NCI-H748 (cell line): ENCODE data around the gene TAF13.
A peak's percentile ranks its signal among the peaks of the same experiment; 100 is the strongest.
"Not testable (repeated sequence)": the region's sequence is repeated elsewhere in the genome, so short reads cannot be mapped to it uniquely, and the experiment has no call there.

Experiments
- DNase-seq: peaks from one replicate; lab custom pipeline; 2025; ENCODE audit not compliant: unreplicated experiment; lab: John Stamatoyannopoulos, UW

TAF13 gene

DNA sequence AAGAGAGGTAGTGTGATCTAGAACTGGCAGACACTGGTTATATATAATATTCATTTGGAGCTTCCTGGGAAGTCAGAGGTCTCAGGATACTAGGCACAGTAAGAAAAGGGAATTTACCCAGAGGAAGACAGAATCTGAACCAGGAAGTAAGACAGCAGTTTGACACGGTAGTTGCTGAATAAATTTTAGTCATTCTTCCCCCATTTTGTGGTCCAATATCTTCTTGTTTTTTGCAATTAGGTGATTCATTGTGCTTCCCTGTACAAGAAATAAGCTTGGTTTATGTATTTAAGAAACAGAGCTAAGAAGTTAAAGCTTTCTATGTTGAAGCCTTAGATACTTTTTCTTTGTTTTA, 16.0 kb upstream of the TAF13 start:
- no peak for DNase-seq

DNA sequence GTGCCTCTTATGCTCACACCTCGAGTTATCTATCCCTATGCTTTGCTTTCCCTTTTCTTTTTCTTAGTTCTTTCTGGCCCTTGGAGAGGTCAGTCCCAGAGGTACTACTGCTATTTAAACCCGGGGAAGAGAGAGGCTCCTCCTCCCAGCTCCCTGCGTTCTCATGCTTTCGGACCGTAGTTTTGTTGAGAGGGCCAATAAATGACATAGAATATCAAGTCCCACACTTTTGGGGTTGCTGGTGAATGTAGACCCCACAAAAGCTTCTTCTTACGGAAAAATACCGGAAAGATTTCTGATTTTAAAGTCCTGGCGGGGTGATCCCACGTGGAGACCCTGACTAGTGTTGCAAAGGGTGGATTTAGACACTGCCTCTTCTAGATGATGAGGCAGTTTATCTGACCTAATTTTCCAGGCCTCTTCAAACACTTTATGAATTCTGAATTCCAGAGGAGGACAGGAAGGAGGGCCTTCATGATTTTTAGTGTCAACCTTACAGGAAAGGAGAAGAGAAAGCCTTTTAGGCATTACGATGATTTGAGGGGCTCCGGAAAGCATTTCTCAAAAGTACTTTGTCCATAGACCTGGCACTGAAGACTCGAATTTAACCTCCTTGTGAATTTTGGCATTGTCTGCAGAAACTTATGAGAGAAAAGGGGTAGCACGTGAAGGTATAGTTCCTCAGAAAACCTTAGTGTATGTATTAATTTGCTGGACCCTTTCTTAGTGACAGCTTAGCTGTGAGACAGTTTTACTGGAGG, 15.5 kb upstream of the TAF13 start:
- DNase-seq, result peak; percentile 52

DNA sequence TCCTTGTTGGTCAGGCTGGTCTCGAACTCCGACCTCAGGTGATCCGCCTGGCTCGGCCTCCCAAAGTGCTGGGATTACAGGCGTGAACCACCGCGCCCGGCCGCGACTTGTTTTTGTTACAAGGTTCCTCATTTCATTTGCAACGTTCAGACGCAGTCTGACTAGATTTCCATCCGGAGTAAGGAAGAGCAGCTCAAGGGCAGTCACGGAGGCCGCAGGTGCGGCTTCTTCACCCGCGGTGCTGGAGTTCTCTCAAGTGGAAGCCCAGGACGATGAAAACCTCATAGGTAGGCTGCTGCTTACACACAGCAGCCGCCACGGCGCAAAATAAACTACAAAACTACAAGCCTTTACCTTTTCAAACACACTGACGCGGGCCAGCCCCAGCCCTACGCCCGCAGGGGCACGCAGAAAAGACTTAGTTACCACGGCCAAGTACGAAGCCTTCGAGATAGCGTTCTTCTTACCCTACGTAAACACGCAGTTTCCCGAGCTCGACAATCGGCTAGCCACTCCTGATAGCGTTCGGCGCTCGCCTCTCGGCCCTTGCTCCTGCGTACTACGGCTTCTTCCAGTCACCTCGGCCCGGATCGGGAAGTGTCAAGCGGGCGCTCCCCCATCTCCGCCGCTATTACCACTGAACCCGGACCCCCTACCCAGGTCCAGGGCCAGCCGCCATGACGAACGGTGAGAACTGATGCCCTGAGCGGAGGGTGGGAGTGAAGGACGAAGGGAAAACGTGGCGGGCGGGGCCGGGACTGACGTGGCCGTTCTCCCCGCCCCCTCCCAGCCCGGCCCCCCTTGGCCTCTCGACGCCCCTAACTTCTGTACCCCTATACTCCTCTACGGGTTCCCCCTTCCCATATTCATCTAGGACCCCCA, 14.6 kb upstream of the TAF13 start, which contains the start of gene TMEM167B:
TMEM167B (plus strand) TSS at position 569 of the 882 bp plus-strand sequence; CDS start at position 678, 109 bp downstream.
- peak; percentile 94 for DNase-seq

DNA sequence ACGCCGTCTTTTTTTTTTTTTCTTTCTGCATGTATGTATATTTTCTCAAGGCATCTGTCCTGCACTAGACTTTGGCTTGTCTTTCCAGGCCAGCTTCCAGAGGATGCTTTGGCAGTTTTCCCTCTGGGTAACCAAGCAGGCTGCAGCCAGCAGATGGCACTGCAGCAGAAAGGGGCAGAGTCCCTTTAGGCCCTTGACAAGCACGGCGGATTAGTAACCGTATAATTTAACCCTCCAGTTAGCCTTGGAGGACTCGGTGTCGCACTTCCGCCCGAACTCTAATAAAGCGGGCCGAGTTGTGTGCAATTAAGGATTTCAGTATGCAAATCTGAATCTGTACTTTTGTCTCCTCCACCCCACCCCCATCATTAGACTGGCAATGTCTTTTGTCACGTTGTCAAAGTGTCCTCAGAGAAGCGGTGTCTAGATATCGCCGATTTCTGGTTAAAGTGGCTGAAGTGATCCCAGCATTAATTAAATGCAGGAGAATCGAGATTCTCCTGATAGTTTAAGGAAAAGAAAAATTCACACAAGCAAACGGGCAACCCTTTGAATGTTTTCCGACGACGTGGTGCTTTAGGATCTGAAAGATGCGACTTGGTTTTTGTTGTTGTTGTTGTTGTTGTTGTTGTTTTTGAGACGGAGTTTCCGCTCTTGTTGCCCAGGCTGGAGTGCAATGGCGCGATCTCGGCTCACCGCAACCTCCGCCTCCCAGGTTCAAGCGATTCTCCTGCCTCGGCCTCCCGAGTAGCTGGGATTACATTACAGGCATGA, 13.6 kb upstream of the TAF13 start:
- DNase-seq, result peak; percentile 94

DNA sequence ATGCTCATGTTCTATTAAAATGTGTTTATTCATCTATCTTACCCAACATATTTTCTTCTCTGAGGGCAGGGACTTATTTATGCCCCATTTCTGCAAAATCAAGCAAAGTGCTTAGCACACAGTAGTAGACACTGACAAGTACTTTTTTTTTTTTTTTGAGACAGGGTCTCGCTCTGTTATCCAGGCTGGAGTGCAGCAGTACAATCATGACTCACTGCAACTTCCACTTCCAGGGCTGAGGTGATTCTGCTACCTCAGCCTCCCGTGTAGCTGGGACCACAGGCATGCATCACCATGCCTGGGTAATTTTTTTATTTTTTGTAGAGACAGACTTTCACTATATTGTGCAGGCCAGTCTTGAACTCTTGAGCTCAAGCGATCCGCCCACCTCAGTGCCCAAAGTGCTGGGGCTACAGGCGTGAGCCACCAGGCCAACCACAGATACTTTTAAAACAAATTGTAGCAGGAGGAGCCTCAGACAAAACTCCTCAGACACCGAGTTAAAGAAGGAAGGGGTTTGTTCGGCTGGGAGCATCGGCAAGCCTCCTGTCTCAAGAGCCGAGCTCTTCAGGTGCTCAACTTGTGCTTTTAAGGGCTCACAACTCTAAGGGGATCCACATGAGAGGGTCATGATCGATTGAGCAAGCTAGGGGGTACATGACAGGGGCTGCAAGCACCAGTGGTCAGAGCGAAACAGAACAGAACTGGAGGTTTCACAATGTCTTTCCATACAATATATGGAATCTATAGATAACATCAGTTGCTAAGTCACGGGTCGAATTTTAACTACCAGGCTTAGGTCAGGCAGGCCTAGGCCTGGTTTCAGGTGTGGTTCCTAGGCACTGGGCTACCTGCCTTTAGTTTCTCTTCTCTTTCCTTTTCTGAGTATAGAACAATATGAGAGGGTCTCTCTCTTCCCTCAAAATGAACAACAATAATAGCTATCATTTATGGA, 9.0 kb upstream of the TAF13 start:
- DNase-seq, result no peak

DNA sequence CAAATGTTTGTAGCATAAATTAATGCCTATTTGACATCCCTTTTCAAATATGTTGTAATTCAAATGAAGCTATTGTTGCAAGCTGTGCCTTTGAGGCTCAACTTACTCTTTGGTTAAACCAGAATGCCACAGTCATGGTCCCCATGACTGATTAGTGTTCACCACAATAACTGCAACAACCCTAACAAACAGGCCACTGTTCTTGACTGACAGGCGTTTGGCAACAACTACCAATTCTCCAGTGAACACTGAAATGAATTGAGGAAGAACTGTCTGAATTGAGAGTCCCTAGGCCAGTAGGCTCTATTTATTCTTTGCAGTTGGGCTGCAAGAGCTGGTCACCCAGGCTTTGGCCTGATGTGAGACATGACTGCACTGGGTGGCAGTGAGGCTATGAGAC, 8.1 kb upstream of the TAF13 start:
- no peak for DNase-seq

DNA sequence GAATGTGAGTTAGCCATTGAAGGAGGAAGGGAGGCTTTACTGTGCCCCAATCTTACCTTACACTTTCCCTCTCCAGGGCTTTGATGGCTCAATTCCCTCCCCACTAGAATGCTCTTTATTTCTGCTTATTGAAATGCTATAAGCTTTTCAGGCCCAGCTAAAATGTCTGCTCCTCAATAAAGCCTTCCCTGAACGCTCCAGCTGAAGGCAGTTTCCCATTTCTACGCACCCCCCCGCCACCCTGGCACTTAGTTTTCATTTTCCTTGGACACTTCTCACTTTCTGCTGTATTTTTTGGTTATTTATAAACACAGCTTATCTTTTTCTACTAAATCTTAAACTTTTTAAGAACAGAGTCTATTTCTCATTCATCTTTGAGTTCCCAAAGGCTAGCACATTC, 7.7 kb upstream of the TAF13 start:
- no peak for DNase-seq

DNA sequence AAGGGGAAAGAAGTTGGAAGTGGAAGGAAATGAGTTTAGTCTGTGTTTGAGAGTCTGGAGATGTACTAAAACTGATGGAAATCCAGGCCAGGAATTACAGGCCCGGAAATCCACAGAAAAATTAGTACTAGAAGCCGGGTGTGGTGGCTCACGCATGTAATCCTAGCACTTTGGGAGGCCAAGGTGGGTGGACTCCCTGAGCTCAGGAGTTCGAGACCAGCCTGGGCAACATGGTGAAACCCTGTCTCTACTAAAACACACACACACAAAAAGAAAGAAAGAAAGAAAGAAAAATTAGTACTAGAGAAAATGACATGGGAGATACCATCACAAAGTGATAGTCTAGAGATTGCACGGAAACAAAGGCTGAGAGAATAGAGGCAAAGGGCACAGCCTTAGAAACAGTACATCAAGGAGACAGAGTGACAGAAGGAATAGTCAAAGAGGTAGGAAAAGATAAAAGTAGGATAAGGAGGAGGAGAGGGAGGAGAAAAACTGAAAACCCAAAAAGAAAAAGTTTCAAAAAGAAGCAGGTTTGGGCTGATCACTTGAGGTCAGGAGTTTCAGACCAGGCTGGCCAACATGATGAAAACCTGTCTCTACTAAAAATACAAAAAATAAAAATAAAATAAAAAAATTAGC, 4.8 kb upstream of the TAF13 start:
- DNase-seq, result no peak

DNA sequence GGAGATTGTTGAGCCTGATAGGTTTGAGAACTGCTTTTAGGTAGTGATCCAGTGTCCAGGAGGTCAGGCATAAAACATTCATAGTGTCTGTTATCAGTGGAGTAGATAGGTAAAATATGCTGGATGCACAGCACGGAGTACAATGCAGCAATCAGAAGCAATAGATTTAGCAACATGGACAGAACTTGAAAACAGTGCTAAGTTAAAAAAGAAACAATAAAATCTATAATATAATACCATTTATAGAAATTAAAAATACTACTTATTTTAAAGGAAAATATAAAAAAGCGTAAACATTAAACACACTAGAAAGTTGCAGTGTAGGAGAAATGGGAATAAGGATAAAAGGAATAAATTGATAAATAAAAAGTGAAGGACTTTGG, 3.4 kb upstream of the TAF13 start:
- DNase-seq, result no peak

DNA sequence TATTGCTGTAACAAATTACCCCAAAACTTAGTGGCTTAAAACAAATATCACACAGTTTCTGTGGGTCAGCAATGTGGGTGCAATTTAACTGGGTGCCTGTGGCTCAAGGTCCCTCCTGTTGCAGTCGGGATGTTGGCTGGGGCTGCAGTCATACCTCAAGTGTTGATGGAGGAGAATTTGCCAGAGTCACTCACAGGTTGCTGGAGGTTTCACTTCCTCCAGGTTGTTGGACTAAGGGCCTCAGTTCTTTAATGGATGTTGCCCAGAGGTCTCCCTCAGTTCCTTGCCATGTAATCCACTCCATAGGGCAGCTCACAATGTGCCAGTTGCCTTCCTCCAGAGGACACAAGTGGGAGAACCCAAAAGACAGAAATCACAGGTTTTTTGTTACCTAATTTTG, 2.5 kb upstream of the TAF13 start:
- DNase-seq, result no peak

DNA sequence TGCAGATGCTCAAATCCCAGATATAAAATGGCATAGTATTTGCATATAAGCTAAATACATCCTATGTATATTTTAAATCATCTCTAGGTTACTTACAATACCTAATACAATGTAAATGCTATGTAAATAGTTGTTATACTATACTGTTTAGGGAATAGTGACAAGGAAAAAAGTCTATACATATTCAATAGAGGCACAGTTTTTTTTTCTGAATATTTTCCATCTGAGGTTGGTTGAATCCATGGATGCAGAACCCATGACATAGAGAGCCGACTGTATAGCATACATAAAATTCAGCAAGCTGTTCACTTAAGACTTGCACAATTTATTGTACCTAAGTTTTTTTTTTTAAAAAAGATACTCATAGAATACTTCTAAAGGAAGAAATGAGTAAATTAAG, 6.5 kb downstream of the TAF13 start:
- no peak for DNase-seq

DNA sequence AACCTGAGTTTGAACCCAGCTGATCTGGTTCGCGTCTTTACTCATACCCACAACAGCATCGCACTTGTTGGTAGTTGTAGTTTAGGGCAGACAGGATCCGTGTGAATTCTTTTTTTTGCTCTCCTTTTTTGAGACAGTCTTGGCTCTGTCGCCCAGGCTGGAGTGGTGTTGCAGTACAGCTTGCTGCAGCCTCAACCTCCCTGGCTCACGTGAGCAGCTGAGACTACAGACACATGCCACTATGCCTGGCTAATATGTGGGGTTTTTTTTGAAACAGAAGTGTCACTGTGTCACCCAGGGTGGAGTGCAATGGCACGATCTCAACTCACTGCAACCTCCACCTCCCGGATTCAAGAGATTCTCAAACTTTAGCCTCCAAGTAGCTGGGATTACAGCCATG, 7.9 kb downstream of the TAF13 start:
- no peak for DNase-seq

DNA sequence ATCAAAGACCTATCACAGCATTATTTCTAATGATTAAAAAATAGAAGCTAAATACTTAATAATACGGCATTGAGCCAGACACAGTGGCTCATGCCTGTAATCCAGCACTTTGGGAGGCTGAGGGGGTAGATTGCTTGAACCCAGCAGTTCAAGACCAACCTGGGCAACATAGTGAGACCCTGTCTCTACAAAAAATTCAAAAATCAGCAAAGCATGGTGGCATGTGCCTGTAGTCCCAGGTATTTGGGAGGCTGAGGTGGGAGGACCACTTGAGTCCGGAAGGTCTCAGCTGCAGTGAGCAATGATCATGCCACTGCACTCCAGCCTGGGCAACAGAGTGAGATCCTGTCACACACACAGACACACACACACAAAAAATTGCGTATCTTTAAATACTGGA, 10.7 kb downstream of the TAF13 start:
- no peak for DNase-seq

DNA sequence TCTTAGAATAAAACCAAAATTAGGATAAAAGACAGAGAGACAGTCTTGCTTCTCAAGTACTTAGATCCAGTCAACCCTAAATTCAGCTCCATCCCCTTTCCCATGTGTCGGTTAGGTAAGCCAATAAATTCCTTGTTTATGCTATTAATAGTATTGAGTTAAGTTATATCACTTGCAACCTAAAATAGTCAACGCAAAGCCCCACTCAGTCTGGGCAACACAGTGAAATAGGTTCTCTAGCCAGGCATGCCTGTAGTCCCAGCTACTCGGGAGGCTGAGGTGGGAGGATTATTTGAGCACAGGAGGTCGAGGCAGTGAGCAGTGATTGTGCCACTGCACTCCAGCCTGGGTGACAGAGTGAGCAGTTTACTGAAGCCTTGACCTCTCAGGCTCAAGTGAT, 14.6 kb downstream of the TAF13 start:
- DNase-seq, result no peak

DNA sequence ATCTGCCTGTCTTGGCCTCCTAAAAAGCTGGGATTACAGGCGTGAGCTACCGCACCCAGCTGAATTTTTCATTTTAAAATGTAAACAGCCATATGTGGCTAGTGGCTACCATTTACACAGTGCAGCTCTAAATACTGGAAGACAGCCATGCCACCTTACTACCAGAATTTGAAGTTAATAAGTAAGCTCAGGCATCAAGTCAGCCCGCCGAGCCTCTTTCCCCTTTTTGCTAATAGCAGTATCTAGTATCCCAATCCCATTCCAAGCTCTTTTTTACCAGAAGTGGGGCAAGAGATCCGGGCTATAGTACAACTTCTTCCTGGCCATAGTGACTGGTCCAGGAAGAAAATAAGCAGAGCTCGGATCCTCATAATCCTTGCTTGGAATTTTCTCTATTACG, 15.1 kb downstream of the TAF13 start:
- no peak for DNase-seq

DNA sequence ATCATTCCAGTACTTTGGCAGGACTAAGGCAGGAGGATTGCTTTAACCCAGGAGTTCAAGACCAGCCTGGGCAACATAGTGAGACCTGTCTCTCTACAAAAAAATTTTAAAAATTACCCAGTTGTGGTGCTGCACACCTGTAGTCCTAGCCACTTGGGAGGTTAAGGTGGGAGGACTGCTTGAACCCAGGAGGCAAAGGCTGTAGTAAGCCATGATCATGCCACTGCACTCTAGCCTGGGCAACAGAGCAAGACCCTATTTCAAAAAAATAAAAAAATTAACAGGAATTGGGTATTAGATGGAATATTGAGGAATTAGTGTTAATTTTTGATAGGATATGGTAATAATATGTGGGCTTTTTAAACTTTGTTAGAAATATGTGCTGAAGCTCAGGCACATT, 16.8 kb downstream of the TAF13 start:
- DNase-seq, result no peak

DNA sequence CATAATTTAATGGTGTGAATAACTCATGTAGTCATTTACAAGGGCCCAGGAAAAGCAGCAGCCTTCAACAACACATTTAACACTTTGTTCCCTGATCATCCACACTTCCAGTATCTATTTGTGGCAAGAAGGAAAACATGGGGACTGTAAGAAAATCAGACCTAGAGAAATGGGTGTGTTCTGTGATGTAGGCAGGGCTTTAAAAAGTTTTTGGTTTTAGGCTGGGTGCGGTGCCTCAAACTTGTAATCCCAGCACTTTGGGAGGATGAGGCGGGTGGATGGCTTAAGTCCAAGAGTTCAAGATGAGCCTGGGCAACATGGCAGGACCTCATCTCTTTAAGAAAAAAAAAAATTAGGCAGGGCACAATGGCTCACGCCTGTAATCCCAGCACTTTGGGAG, 19.7 kb downstream of the TAF13 start:
- DNase-seq, result no peak

DNA sequence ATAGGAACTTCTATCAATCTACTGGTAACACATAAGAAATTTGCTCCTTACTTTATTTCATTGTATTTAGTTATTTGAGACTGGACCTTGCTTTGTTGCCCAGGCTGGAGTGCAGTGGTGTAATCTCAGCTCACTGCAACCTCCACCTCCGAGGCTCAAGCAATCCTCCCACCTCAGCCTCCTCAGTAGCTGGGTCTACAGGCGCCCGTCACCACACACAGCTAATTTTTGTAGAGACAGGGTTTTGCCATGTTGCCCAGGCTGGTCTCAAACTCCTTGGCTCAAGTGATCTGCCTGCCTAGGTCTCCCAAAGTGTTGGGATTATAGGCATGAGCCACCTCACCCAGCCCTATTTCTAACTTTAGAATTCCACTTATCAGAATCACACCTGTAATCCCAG, 23.7 kb downstream of the TAF13 start:
- DNase-seq, result not testable (repeated sequence)

DNA sequence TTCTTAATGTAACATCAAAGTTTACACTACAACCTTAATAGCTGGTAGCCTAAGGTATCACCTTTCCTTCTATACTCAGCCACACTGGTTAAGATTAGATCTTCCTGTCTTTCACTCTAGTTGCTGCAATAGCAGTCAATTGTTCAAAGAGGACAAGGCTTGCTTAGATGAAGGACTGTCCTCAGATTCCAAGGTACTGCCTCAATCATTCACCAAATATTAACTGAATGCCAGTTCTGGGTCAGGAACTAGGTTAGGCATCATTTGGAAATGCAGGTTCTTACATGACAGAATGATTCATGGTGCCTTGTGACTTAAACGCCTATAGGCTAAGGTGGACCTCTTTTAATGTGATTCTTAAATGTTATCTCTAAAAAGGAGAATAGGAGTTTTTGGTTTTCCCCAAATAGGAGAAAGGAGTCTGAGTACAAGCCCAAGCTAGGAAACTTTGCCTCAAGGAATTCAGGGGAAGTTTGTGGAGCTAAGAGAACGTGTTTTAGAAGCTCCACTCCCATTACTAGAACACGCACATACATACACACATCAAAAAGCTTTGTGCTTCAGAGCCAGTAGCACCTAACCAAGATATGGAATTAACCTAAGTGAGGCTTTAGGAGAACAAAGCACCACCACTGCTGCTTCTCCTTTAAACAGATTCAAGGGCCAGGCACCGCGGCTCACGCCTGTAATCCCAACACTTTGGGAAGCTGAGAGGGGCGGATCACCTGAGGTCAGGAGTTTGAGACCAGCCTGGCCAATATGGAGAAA, 25.4 kb downstream of the TAF13 start:
- no peak for DNase-seq
